Omental fat pad (tissue), 4 donors: ENCODE results near the gene SSR3. TPM values are rescaled to one million over a fixed set of nuclear protein-coding genes. Genes with fewer than 3 reads are reported as not detected.

Source experiments
- ATAC-seq: fragments of 150-250 bp; one replicate; pipeline ENCODE4 v1.9.1; 2016; ENCODE audit warnings: mild to moderate bottlenecking, moderate library complexity; ENCODE audit not compliant: low FRiP score
- DNase-seq: peaks from one replicate; pipeline ENCODE4 v3.0.0-alpha.2; 2019; ENCODE audit warnings: low spot score
- total RNA-seq, 4 donors: library from RNA; depleted of rRNA; stranded (reverse); fragments of >200 nt; gene quantifications; one replicate each; pipeline ENCODE4 v1.1.0, GENCODE V29; 2016
- TF ChIP-seq, protein P1 (sequence below), 3 donors: fragments of 450-650 bp; IDR thresholded peaks; one replicate each; pipeline ENCODE4 v1.5.1; 2016 to 2017; ENCODE audit warnings: antibody characterized with exemption in 3 of 3, mild to moderate bottlenecking in 3 of 3, moderate library complexity in 2 of 3

Gene SSR3
- total RNA-seq, result 100 to 1,000 TPM in 3 of 4 donors, 10 to 100 TPM in 1; 81.0 to 132 (median 113) TPM

- ATAC-seq, result peak; percentile 100
- TF ChIP-seq, protein P1, sequence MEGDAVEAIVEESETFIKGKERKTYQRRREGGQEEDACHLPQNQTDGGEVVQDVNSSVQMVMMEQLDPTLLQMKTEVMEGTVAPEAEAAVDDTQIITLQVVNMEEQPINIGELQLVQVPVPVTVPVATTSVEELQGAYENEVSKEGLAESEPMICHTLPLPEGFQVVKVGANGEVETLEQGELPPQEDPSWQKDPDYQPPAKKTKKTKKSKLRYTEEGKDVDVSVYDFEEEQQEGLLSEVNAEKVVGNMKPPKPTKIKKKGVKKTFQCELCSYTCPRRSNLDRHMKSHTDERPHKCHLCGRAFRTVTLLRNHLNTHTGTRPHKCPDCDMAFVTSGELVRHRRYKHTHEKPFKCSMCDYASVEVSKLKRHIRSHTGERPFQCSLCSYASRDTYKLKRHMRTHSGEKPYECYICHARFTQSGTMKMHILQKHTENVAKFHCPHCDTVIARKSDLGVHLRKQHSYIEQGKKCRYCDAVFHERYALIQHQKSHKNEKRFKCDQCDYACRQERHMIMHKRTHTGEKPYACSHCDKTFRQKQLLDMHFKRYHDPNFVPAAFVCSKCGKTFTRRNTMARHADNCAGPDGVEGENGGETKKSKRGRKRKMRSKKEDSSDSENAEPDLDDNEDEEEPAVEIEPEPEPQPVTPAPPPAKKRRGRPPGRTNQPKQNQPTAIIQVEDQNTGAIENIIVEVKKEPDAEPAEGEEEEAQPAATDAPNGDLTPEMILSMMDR (IDR thresholded peaks at IDR 0.05), result peak in 1 of 3 donors; percentile 7
- DNase-seq, result peak; percentile 97
These were observed at the start of gene SSR3 for GRCh38 chr3:156554842-156555687. Gene SSR3, minus strand, starts transcription at chr3:156555117. Its CDS starts 28 bp downstream, at chr3:156555089.

- TF ChIP-seq, protein P1 (IDR thresholded peaks at IDR 0.05), result no peak
- ATAC-seq (no peak), DNase-seq (no peak)
These were observed 49.2 kb upstream of the SSR3 start for GRCh38 chr3:156604064-156604641.

GRCh38 chr3:156603379-156604017, 48.6 kb upstream of the SSR3 start:
- no peak for ATAC-seq
- DNase-seq, result no peak
- TF ChIP-seq, protein P1 (IDR thresholded peaks at IDR 0.05), result no peak

DNA sequence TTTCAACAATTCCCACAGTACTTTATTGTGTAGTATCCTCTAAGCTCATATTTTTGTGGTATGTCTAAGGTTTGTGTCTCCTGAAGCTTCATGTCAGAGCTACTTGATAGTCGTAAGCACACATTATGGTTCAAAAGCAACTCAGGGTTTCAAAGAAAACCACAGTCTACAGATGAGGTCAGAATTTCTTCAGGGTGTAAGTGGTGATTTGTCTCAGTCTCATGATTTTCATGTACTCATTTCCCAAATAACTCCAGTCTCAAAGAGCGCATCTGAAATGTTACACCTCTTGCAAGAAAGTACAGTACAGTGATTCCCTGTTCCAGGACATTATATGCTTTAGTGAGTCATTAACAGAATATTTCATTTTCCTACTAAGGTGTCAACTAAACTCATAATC, 47.5 kb upstream of the SSR3 start:
- ATAC-seq (no peak), DNase-seq (no peak)
- TF ChIP-seq, protein P1 (IDR thresholded peaks at IDR 0.05), result no peak

GRCh38 chr3:156601497-156601896, 46.6 kb upstream of the SSR3 start:
- ATAC-seq (no peak), DNase-seq (no peak)
- TF ChIP-seq, protein P1 (IDR thresholded peaks at IDR 0.05), result no peak

- ATAC-seq, result no peak
- TF ChIP-seq, protein P1 (IDR thresholded peaks at IDR 0.05), result no peak
- DNase-seq, result no peak
These were observed 45.9 kb upstream of the SSR3 start for GRCh38 chr3:156600834-156601233.
